NCI-H2171 treated with DMSO at 0.1 percent for 48 hours (cell line): Measurements from ENCODE around the gene ST8SIA6.
"Not testable (repeated sequence)": the region's sequence is repeated elsewhere in the genome, so short reads cannot be mapped to it uniquely, and the experiment has no call there.

ENCODE experiments used
- DNase-seq: peaks from one replicate; lab custom pipeline; 2025; lab: John Stamatoyannopoulos, UW

Gene ST8SIA6

GRCh38 chr10:17454161-17455014, at the start of gene ST8SIA6:
Gene ST8SIA6, minus strand, starts transcription at chr10:17454595. Its CDS starts 340 bp downstream, at chr10:17454255.
- no peak for DNase-seq

GRCh38 chr10:17503795-17504194, 49.4 kb upstream of the ST8SIA6 start:
- DNase-seq = no peak

- no peak for DNase-seq
Observed at GRCh38 chr10:17502814-17503213, 48.4 kb upstream of the ST8SIA6 start.

GRCh38 chr10:17499014-17499413, 44.6 kb upstream of the ST8SIA6 start:
- not testable (repeated sequence) for DNase-seq

- no peak for DNase-seq
Observed at GRCh38 chr10:17497446-17498030, 43.1 kb upstream of the ST8SIA6 start.

GRCh38 chr10:17494626-17495260, 40.3 kb upstream of the ST8SIA6 start:
- no peak for DNase-seq

- no peak for DNase-seq
Observed at GRCh38 chr10:17488848-17489247, 34.5 kb upstream of the ST8SIA6 start.

- no peak for DNase-seq
Observed at GRCh38 chr10:17483079-17483478, 28.7 kb upstream of the ST8SIA6 start.

- DNase-seq = no peak
Observed at GRCh38 chr10:17479822-17480221, 25.4 kb upstream of the ST8SIA6 start.

GRCh38 chr10:17479015-17479615, 24.7 kb upstream of the ST8SIA6 start:
- DNase-seq = no peak

- no peak for DNase-seq
Observed at GRCh38 chr10:17476073-17476472, 21.7 kb upstream of the ST8SIA6 start.

GRCh38 chr10:17475661-17476060, 21.3 kb upstream of the ST8SIA6 start:
- DNase-seq = no peak

GRCh38 chr10:17474595-17475323, 20.4 kb upstream of the ST8SIA6 start:
- DNase-seq = peak; percentile 3

- no peak for DNase-seq
Observed at GRCh38 chr10:17473228-17473950, 19.0 kb upstream of the ST8SIA6 start.

GRCh38 chr10:17472481-17473227, 18.3 kb upstream of the ST8SIA6 start:
- DNase-seq = no peak

GRCh38 chr10:17470246-17470645, 15.9 kb upstream of the ST8SIA6 start:
- DNase-seq = no peak

GRCh38 chr10:17465328-17466125, 11.1 kb upstream of the ST8SIA6 start:
- DNase-seq = no peak

- DNase-seq = no peak
Observed at GRCh38 chr10:17464545-17464944, 10.2 kb upstream of the ST8SIA6 start.

- DNase-seq = no peak
Observed at GRCh38 chr10:17460756-17461155, 6.4 kb upstream of the ST8SIA6 start.

GRCh38 chr10:17457083-17457482, 2.7 kb upstream of the ST8SIA6 start:
- no peak for DNase-seq
